Adrenal gland (tissue), 12 donors: Measurements from ENCODE around the gene APMAP. TPM values are rescaled to one million over a fixed set of nuclear protein-coding genes. Genes with fewer than 3 reads are reported as not detected.

ENCODE experiments used
- DNase-seq, 7 donors: peaks; one replicate each; pipeline ENCODE4 v3.0.0-alpha.2; 2019 to 2020
- H3K27ac ChIP-seq, 5 donors: fragments of 200-600 bp; sonication (generic) in 4 of 5; 1 replicate in 3 of 5; 2 replicates in 2 of 5; pipeline versions ENCODE4 v1.5.1 to v1.8.0; 2016 to 2020; ENCODE audit warnings: mild to moderate bottlenecking in 1 of 5
- H3K27me3 ChIP-seq: fragments of 200-600 bp; 2 replicates; pipeline ENCODE4 v1.8.0; 2021
- H3K36me3 ChIP-seq, 2 donors: fragments of 200-600 bp; replicated peaks in 1 of 2; 1 replicate in 1 of 2; 2 replicates in 1 of 2; pipeline versions ENCODE4 v1.5.1 to v1.8.0; 2018 to 2022
- H3K4me1 ChIP-seq, 2 donors: fragments of 200-600 bp; replicated peaks in 1 of 2; 1 replicate in 1 of 2; 2 replicates in 1 of 2; pipeline versions ENCODE4 v1.5.1 to v1.8.0; 2018 to 2021
- H3K4me3 ChIP-seq, 4 donors: fragments of 200-600 bp; sonication (generic) in 3 of 4; one replicate each; pipeline ENCODE4 v1.5.1; 2016 to 2018
- H3K9me3 ChIP-seq, 3 donors: fragments of 200-600 bp; sonication (generic) in 1 of 3; replicated peaks in 1 of 3; 1 replicate in 2 of 3; 2 replicates in 1 of 3; pipeline versions ENCODE4 v1.5.1 to v1.8.0; 2016 to 2021
- CTCF ChIP-seq, 6 experiments: fragments of 450-650 bp in 4 of 6; fragments of 200-600 bp in 2 of 6; sonication (generic) in 1 of 6; IDR thresholded peaks; 1 replicate in 5 of 6; 2 replicates in 1 of 6; pipeline versions ENCODE4 v1.5.1 to v1.8.0; 2016 to 2021; ENCODE audit warnings: antibody characterized with exemption in 6 of 6, mild to moderate bottlenecking in 2 of 6, moderate library complexity in 1 of 6
- POLR2A ChIP-seq, 2 donors: fragments of 450-650 bp; IDR thresholded peaks; one replicate each; pipeline ENCODE4 v1.6.1; 2017; ENCODE audit warnings: antibody characterized with exemption in 2 of 2, mild to moderate bottlenecking in 2 of 2, moderate library complexity in 1 of 2
- WGBS, 4 donors: extraction: QIAGEN DNeasy Blood & Tissue Kit in 2 of 4; methylation state at CpG; one replicate each; pipeline versions ENCODE4 v1.1.5 to v1.1.7; 2013 to 2017; 5-methylcytosine and 5-hydroxymethylcytosine counted together
- intact Hi-C, 2 donors: fragments of 100-400 bp; cut with DNase I; formaldehyde crosslinking; loops; one replicate each; pipeline versions ENCODE4 v1.14.1 to v1.15.0; 2022 to 2023
- polyA plus RNA-seq, 3 donors: library from polyadenylated mRNA; stranded (reverse); fragments of 200-250 nt in 2 of 3; fragments of 350-450 nt in 1 of 3; fragmentation: Illumina TruSeq in 1 of 3; extraction: RNeasy Lipid Tissue Mini Kit (QIAGEN cat#74804) in 1 of 3; gene quantifications; one replicate each; pipeline ENCODE4 v1.2.3, GENCODE V29; 2013 to 2014
- total RNA-seq, 9 donors: library from RNA; depleted of rRNA in 4 of 9; stranded (reverse); fragments of >200 nt in 4 of 9; fragments of 120-200 nt in 1 of 9; fragmentation: NEBNext Ultra II Directional in 1 of 9; extraction: Animal tissue kit (Norgen Biotek cat#: 25700) in 1 of 9; gene quantifications; one replicate each; pipeline versions ENCODE4 v1.1.0 to v1.2.4, GENCODE V29; 2013 to 2023
- donor health status: healthy with polysubstance abuse.
- donor health status: Bipolar disorder and iron deficiency.
- donor health status: DM: yes; HTN: yes; CAD: no.
- donor health status: DM: no; HTN: no; CAD: no.
- donor health status: DM: no; HTN: no; CAD: no.
- donor health status: DM: yes; HTN: yes; CAD: no.

The APMAP gene
- total and polyA plus RNA-seq, 12 donors, result 30.3 to 110 (median 69.7) TPM

GRCh38 chr20:25009218-25010145 is 16.9 kb upstream of the APMAP start:
- DNase-seq, result peak in 2 of 7 donors; percentile 5 to 18
- H3K27ac ChIP-seq, result no peak overlapping the region
- intact Hi-C loops, result no loop called here
- TF ChIP-seq CTCF (IDR thresholded peaks at IDR 0.05) (no peak), POLR2A (IDR thresholded peaks at IDR 0.05) (no peak)
- no peak overlapping the region for H3K4me3 ChIP-seq
- H3K4me1 ChIP-seq, result no peaks in the 10 kb centered on the region
- WGBS, 4 donors, result 89 to 94% (median 92%) methylated on average over 8 to 10 of the region's 10 CpGs
- no peaks in the 10 kb centered on the region for H3K27me3 ChIP-seq
- no peaks in the 10 kb centered on the region for H3K9me3 ChIP-seq
- peaks cover 0 to 41% of the 10 kb centered on the region in 2 donors for H3K36me3 ChIP-seq

- Histone ChIP-seq H3K4me3 (no peak overlapping the region), H3K27ac (no peak overlapping the region), H3K9me3 (no peaks in the 10 kb centered on the region), H3K36me3 (peaks cover 0 to 34% of the 10 kb centered on the region in 2 donors), H3K4me1 (no peaks in the 10 kb centered on the region), H3K27me3 (no peaks in the 10 kb centered on the region)
- intact Hi-C loops, result no loop called here
- no peak for TF ChIP-seq CTCF (IDR thresholded peaks at IDR 0.05)
- TF ChIP-seq POLR2A (IDR thresholded peaks at IDR 0.05), result no peak
- WGBS, 4 donors, result 92 to 97% (median 96%) methylated on average over 9 to 11 of the region's 11 CpGs
- DNase-seq, result peak in 2 of 7 donors; percentile 5 to 38
Measured at GRCh38 chr20:25008388-25009217, 16.1 kb upstream of the APMAP start.

GRCh38 chr20:25007491-25008305 is 15.1 kb upstream of the APMAP start:
- Histone ChIP-seq H3K27me3 (no peaks in the 10 kb centered on the region), H3K36me3 (peaks cover 0 to 29% of the 10 kb centered on the region in 2 donors), H3K4me1 (no peaks in the 10 kb centered on the region), H3K27ac (no peak overlapping the region), H3K4me3 (no peak overlapping the region), H3K9me3 (no peaks in the 10 kb centered on the region)
- DNase-seq, result peak in 2 of 7 donors; percentile 6 to 35
- no peak for TF ChIP-seq POLR2A (IDR thresholded peaks at IDR 0.05)
- TF ChIP-seq CTCF (IDR thresholded peaks at IDR 0.05), result no peak
- intact Hi-C loops, result no loop called here
- 96 to 97% (median 96%) methylated on average over 13 to 22 of the region's 22 CpGs for WGBS, 4 donors
